GM20000 (cell line): ENCODE data around the gene LTF.

Experiments
- DNase-seq: peaks from one replicate; pipeline ENCODE4 v3.0.0; 2012; ENCODE audit warnings: low spot score
- TF ChIP-seq, protein P1 (sequence below): IDR thresholded peaks from 2 replicates; pipeline ENCODE4 v1.5.1; 2012; ENCODE audit warnings: mild to moderate bottlenecking, control low read depth; ENCODE audit errors: extremely low read depth, missing control alignments

Gene LTF

DNA sequence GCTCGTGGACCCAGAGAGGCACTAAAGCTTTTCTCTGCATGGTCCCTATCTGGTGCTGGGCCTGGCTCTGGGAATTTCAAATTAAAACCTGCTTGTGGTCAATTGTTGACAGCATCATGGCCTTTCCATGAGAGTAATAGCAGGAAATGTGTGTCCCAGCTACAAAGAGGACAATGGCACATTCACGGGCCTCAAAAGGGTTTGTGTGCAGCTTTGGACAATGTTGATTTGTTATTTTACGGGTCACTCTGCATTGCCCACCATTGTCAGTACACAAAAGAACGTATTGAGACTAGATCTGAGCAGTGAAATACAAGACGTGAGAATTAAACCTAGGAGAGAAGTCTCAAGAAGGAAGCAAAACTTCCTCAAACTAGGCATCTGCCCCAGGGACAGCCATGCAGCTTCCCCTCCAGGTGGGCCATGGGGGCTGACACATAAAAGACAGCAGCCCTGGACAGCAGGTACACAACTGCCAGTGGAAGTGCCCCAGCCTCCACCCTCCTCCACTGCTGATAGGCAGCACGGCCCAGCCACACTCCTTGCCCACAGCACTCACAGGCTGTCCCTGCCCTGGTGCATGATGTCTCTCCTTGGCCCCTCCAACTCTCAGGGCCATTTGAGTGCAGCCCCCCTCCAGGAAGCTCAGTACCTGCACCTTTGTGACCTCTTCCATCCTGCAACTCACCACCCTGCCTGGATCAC is 15.9 kb upstream of the LTF start:
- TF ChIP-seq, protein P1, sequence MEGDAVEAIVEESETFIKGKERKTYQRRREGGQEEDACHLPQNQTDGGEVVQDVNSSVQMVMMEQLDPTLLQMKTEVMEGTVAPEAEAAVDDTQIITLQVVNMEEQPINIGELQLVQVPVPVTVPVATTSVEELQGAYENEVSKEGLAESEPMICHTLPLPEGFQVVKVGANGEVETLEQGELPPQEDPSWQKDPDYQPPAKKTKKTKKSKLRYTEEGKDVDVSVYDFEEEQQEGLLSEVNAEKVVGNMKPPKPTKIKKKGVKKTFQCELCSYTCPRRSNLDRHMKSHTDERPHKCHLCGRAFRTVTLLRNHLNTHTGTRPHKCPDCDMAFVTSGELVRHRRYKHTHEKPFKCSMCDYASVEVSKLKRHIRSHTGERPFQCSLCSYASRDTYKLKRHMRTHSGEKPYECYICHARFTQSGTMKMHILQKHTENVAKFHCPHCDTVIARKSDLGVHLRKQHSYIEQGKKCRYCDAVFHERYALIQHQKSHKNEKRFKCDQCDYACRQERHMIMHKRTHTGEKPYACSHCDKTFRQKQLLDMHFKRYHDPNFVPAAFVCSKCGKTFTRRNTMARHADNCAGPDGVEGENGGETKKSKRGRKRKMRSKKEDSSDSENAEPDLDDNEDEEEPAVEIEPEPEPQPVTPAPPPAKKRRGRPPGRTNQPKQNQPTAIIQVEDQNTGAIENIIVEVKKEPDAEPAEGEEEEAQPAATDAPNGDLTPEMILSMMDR: no peak
- DNase-seq: no peak

DNA sequence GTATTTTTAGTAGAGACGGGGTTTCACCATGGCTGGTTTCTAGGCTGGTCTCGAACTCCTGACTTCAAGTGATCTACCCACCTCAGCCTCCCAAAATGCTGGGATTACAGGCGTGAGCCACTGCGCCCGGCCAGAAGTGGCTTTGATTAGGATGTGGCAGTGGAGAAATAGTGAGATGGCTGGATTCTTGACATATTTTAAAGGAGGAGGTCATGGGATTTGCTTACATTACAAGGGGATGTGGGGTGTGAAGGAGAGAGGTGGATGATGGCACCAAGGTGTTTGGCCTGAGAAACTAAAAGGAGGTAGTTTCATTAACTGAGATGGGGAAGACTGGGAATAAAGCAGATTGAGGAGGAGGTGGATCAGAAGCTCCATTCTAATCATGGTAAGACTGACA is 15.0 kb upstream of the LTF start:
- no peak for DNase-seq

DNA sequence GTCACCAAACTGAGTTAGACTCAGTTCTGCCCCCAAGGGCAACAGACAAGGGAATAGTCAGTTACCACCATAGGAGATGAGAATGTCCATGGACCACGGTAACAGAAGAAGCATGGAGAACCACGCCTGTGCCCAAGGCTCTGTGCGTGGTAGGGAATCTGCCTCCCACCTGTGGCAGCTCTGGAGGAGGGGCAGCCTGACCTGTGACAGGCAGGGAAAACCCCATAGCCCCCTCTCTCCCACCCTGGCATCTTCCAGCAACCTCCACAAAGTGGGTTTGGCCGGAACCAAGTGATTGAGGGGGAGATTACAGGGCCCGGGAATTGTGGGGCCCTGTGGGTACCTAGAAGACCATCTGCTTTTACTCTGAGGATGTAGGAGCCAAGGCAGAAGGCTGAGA is 14.3 kb upstream of the LTF start:
- DNase-seq: no peak
- TF ChIP-seq, protein P1: no peak

More for the DNA sequence above, 15.0 kb upstream of the LTF start:
- TF ChIP-seq, protein P1: no peak

DNA sequence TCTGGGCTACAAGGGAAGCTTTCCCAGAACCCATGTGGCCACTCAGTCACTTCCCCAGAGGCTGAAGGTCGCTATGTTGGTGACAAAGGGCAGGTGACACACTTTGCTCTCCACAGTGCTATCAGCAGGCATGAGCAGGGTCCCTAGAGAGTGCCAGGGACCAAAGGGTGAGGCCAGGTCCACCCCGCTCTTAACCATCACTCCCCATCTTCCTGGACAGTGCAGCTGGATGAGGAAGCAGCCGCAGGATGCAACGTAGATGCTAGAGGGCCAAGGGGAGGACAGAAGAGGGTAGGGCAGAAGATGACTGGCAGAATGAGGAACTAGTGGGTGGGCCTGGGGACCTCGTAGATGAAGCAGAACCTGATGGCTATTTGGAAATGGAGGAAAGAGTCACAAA is 13.6 kb upstream of the LTF start:
- no peak for DNase-seq
- TF ChIP-seq, protein P1: no peak

DNA sequence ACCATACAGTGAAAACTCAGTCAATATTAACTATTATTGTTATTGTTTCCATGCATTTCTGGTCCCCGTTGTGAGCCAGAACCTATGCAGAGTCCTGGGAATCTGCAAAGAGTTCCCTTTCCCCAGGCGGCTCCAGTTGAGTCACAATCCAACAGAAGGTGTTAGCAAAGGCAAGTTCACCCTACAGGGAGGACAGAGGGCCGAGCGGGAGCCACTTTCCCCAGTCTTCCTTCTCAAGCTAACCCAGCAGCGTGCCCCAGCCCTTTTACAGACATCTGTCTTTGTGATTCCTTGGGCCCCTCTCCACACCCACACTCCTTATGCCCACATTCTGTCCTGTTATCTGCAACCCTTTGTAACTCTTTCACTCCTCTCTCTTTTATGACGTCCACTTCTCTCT is 13.1 kb upstream of the LTF start:
- TF ChIP-seq, protein P1: no peak
- DNase-seq: no peak

DNA sequence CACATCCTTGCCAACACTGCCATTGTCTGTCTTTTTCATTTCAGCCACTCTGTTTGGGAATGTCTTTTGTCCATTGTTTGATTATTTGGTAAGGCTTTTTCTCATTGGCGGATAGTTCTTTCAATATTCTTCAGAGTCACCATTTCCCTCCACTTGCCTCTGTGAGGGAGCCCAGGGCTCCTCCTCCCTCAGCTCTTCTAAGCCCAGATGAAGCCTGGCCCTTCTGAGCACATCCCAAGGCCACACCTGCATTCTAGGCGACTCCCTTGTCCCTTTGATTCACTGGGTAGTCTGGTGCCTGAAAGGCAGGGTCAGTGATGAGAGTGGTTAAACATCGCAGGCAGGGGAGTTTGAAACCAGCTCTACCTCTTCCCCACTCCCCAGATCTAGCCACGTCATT is 12.4 kb upstream of the LTF start:
- DNase-seq: no peak
- TF ChIP-seq, protein P1: no peak

DNA sequence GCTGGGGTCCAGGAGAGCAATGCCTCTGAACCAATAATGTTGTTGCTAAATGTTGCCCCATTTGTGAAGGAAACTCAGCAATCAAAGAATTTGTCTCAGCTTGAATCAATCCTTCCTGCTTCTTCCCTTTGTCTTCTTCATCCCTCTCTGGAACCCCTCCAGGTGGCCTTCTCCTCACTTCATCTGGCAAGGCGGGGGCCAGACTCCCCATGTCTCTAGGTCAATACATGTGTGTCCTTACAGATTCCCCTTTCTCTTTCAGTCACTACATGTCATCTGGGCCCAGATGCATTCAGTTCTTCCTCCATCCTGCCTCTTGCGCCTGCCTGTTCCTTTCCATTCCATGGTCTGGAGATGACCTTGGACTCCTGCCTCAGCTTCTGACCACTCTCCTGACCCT is 8.0 kb upstream of the LTF start:
- no peak for DNase-seq
- TF ChIP-seq, protein P1: no peak
